Activated gamma-delta T cell treated with anti-CD3 and anti-CD28 coated beads, Interleukin-2, amount 50 U/mL, for 16 hours (primary cell): Measurements from ENCODE around the gene WWC1.

Experiments
- DNase-seq: peaks from one replicate; pipeline ENCODE4 v3.0.0-alpha.2; 2020; ENCODE audit warnings: low read depth

The WWC1 gene

DNA sequence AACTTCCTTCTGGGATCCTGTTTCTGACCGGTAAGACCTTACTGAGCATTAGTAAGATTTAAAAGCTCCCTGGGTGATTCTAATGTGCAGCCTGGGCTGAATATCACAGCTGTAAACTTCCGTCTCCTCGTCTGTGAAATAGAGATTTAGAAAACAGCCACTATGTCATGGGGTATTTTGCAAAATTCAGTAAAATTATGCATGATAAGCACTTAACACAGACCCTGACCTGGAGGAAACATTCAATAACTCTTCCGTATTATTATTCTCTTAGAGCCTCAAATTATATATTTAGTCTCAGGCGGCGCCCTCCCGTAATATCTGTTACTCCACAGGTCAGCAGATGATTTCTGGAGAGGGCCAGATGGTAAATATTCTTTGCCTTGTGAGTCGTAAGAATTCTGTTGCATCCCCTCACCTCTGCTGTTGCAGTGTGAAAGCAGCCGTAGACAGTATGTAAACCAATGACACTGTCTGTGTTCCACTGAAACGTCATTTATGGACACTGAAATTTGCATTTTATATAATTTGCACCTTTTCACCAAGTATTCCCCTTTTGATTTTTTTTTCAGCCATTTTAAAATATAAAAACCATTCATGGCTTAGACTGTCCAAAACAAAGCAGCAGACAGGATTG lies 155.7 kb downstream of the WWC1 start:
- no peak for DNase-seq

DNA sequence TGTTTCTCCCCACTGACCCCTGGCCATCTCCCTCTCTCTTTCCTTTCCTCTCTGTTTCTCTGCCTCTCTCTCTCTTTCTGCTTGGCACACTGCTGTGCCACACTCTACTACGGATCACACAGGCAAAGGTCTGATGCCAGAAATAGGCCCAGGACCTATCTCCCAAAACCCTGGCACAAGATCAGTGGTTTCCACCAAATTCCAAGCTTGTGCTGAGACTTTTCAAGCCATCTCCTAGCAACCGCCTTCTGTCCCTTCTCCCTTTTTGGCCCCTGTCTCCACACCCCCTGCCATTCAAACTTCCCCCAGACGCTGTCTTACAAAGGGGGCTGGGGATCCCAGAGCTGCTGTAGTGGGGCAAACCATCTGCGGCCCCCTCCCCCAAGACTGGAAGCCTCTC lies 156.4 kb downstream of the WWC1 start:
- DNase-seq = no peak

- no peak for DNase-seq
Measured at GRCh38 chr5:168449166-168449565, 157.7 kb downstream of the WWC1 start.

DNA sequence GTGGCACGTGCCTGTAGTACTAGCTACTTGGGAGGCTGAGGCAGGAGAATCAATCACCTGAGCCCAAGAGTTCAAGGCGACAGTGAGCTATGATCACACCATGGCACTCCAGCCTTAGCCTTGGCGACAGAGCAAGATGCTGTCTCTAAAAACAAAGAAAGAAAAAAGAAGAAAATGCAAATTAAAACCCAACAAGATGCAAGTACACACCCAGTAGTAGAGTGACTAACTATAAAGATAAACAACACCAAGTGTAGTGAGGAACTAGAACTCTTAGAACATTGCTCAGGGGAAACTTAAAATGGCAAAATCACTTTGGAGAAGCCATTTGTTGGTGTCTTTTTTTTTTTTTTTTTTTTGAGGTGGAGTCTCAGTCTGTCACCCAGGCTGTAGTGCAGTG lies 160.1 kb downstream of the WWC1 start:
- DNase-seq = no peak

GRCh38 chr5:168455201-168455600 lies 163.8 kb downstream of the WWC1 start:
- no peak for DNase-seq

DNA sequence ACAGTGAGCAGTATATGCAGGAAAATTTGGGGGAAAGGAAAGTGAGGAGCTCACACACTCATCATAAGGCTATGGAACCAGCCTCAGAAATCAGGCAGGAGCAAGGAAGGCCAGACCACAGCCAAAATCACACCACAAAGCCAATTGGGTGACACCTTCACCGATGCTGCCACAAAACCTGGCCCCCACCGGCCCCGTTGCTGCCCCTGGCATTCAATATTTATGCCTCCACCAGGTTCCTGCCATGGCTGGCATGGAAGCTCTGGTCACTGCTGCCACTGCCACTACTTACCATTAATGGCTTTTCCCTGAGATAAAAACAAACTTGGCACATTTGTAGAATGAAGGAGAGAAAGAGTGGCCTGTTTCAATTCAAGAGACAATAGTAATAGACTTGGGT lies 166.1 kb downstream of the WWC1 start:
- DNase-seq = no peak

DNA sequence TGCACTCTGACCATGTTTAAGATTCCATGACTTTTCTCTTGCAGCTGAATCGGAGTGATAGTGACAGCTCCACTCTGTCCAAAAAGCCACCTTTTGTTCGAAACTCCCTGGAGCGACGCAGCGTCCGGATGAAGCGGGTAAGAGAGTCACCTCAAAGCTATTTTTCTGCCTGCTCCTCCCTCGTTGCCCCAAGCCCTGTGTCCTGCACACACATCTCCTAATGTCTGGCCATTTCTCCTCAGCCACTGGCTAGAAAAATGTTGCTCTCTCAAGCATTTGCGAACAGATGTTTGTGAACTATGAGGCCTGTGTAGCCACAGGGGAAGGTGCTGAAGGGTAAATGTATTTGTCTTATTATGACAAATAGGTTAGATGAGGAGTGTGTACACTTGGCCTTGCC lies 169.2 kb downstream of the WWC1 start:
- no peak for DNase-seq

- DNase-seq = no peak
Measured at GRCh38 chr5:168463081-168463480, 171.6 kb downstream of the WWC1 start.

DNA sequence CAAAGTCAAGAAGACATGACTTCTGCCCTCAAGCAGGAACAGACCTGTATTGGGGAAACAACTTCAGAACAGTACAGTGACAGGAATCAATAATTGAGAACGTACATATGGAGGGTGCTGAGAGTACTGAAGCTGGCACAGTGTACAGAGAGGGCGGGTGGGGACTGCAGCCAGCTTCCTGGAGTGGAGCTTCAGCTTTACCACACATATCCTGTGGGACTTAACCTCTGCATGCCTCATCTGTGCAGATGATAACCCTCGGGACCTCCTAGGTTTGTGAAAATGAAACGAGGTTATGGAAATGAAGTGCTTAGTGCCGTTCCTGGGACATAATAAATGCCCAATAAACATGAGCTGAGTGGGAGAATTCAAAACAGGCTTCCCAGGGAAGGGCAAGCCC lies 172.8 kb downstream of the WWC1 start:
- no peak for DNase-seq

DNA sequence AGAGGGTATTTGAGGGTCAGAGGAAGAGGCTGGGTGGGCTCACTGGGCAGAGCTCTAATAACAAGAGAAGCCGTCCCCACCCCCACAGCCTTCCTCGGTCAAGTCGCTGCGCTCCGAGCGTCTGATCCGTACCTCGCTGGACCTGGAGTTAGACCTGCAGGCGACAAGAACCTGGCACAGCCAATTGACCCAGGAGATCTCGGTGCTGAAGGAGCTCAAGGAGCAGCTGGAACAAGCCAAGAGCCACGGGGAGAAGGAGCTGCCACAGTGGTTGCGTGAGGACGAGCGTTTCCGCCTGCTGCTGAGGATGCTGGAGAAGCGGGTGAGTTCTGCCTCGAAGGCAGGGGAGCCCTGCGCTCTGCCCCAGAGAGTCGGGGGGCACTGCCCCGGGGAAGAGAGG lies 173.2 kb downstream of the WWC1 start:
- no peak for DNase-seq

- DNase-seq = no peak
Measured at GRCh38 chr5:168467755-168468330, 176.4 kb downstream of the WWC1 start.

DNA sequence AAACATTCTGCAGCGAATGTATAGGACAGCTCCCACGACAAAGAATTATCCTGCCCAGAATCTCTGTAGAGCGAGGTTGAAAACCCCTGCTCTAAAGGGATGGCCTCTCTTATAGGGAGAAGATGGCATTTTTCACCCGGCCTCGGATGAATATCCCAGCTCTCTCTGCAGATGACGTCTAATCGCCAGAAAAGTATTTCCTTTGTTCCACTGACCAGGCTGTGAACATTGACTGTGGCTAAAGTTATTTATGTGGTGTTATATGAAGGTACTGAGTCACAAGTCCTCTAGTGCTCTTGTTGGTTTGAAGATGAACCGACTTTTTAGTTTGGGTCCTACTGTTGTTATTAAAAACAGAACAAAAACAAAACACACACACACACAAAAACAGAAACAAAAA lies 177.4 kb downstream of the WWC1 start:
- no peak for DNase-seq

DNA sequence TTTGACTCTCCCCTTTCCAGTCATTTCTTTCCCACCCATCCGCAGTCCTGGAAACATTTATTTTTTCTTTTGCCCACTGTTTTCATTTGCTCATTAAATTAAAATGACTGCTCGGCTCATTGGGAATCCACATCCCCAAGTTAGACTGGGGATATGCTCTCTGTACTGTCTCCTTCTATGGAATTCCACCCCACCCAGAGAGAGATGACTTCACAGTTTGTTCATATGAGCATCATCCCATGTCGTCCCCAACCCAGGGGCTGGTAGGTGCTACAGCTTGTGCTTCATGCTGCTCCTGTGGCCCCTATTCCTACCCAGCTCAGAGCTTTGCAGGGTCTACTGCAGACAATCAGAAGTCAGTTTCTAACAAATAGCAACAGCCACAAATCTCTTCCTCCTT lies 178.4 kb downstream of the WWC1 start:
- DNase-seq = no peak

DNA sequence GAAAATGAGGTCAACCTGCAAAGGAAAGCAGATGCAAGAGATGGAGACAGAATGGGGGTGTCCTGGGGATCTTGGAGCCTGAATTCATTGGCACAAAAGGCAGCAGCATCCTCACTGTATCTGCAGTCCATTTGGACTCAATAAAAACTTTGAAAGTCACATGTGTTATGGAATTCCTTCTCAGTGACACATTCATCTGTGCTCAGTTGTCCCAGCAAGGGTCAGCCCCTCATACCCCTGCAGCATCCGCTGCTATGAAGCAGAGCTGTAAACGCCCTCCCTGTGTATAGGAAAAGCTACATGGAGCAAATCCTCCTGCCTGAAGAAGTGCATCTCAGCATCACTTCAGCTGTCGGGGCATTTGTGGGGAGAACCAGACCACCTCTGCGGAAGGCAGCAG lies 180.3 kb downstream of the WWC1 start:
- no peak for DNase-seq

DNA sequence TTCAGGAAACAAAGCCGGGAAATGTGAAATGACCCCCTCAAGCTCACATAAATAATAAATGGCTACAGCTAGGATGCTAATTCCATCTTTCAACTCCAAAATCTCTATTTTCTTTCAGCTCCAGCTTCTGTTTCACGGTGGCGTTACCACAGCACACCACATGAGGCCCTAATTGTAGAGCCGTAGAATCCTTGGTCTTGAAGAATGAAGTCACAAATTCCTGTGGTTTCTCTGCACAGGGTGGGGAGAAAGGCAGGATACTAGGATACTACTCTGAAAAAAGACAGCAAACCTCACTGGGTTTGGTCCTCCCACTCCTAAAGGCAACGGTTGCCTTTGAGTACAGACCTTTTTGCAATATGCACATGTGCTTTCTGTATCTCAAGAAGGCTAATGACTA lies 180.9 kb downstream of the WWC1 start:
- DNase-seq = no peak

DNA sequence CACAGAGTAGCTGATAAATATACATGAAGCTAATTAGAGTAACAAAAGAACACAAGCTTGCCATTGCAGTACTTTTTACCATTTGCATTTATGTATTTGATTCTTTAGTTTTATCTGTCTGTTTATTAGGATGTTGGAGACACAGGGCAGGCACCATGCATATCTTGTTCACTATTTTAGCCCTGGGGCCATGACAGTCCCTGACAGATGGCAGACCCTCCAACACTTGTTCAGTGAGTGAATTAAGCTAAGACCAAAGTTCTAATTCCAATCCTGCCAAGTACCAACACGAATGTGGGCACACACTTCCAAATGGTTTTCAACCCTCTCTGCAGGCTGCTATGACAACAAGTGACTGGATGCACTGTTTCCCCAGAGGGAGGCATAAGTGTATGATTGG lies 182.9 kb downstream of the WWC1 start:
- no peak for DNase-seq

- DNase-seq = no peak
Measured at GRCh38 chr5:168477060-168477459, 185.6 kb downstream of the WWC1 start.

GRCh38 chr5:168479166-168479565 lies 187.7 kb downstream of the WWC1 start:
- no peak for DNase-seq

- no peak for DNase-seq
Measured at GRCh38 chr5:168480601-168481000, 189.2 kb downstream of the WWC1 start.

DNA sequence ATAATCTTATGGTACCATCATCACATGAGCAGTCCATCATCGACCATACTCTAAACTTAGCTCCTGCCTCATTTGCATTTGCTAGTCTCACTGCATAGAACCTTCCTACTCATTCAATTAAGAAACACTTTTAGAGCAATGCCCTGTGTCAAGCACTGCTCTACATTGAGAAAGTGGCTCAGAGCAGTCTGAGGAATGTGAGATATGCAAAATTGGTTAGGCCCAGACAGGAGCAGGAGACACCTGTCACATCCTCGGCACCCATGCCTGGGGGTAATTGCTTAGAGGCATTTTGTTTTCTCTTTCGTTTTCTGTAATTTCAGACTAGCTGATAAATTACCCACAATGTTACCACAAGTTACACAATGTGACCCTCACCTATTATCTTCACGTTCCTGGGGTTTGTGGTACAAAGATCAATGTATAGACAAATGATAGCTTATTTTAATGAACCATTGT lies 189.9 kb downstream of the WWC1 start:
- DNase-seq = no peak

DNA sequence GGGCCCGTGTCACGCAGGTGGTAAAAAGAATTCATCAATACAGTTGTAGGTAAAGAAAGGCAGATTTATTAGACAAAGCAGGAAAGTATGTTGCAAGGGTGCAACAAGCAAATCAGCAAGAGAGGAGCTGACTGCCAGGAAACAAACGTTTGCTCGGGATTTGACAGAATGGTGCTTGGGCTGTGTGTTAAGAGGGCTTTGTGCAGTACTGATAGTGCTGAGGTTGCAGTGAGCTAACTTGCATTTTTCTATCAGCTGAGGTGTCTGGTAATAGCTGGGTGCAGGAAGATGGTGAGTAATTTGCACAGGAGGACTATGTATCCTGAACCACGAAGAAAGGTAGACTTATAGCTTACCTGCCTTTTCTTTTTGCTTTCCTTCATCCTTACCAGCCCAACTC lies 190.9 kb downstream of the WWC1 start:
- no peak for DNase-seq

DNA sequence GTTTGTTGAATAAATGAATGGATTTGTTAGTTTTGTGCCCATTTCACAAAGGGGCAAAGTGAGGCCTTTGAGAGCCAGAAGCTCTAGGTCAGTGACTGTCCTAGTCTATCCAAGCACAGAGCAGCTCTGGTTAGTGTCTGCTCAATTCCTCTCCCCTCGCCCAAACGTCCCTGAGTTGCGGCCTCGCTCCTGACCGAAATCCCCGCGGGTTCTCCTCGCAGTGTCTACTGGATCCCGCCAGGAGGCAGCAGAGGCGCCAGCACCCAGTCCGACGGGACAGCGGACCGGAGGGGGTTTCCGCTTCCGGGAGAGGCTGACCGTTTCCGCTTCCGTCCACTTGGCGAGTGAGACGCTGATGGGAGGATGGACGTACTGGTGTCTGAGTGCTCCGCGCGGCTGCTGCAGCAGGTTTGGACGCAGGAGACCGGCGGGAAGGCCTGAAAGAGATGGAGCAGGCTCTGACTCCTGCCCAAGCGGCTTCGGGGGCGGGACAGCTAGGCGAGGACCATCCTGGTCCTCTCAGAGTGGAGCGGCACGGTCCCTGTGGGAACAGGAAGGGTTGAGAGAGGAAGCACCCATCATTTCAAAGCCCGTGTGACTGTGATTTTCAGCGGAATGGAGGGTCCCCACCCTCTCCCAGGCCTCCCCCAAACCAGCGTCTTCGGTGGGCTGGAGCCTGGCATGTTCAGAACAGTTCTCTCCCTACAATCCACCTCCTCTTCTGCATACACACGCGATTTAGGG lies 194.9 kb downstream of the WWC1 start, which contains the start of gene RARS1:
RARS1 (plus strand) TSS at position 336 of the 744 bp plus-strand sequence; CDS start at position 364, 28 bp downstream.
- peak; percentile 86 for DNase-seq

GRCh38 chr5:168489059-168489458 lies 197.6 kb downstream of the WWC1 start:
- no peak for DNase-seq
